DMS53 treated with DMSO at 0.1 percent for 48 hours (cell line): ENCODE data around the gene HAUS7.

Experiments
- DNase-seq: peaks from one replicate; lab custom pipeline; 2025; ENCODE audit not compliant: unreplicated experiment; lab: John Stamatoyannopoulos, UW

The HAUS7 gene

DNA sequence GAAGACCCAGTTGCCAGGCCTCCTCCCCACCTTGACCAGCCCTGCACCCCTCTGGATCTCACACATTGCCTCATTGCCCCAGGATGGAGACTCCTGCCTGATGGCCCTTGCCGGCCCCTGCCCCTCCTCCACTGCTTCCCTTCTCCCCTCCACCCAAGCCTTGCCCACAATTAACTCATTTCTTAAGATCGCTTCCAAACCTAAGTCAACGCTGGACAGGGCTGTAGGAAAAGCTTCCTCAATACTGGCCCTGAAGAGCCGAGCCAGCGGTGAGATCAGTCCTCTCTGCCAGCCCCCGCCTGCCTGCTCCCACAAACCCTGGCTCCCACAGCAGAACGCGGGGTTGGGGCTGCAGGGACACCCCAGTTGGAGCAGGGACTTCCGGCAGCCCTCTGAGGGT is 7.5 kb upstream of the HAUS7 start:
- no peak for DNase-seq

DNA sequence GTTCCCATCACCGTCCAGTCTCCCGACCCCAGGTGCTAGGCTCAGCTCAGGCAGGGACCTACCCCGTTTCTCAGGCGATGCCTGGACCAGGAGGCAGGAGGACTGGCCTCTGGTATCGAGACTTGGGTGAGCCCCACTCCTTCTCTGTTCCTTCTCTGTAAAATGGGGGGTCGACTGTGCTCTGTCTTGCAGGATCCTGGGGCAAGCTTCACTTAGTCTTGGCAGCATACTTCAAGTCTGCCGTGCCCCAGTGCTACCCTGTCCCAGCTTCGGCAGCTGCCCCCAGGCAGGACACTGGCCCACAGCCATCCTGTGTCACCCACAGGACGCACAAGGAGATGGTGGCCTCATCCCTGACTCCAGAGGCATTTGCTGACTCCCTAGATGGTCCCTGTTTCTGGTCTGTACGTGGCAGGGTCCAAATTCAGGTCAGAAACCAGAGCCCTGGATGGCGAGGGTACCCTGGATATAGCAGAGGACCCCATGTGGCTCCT is 7.0 kb upstream of the HAUS7 start:
- no peak for DNase-seq

- no peak for DNase-seq
These were observed 6.4 kb upstream of the HAUS7 start for GRCh38 chrX:153476666-153477363.

GRCh38 chrX:153475751-153476281 is 5.4 kb upstream of the HAUS7 start:
- DNase-seq = no peak

- no peak for DNase-seq
These were observed 4.9 kb upstream of the HAUS7 start for GRCh38 chrX:153475271-153475670.

GRCh38 chrX:153474718-153475117 is 4.3 kb upstream of the HAUS7 start:
- no peak for DNase-seq

- no peak for DNase-seq
These were observed 3.9 kb upstream of the HAUS7 start for GRCh38 chrX:153474266-153474665.

- DNase-seq = no peak
These were observed 2.8 kb upstream of the HAUS7 start for GRCh38 chrX:153473126-153473525.

DNA sequence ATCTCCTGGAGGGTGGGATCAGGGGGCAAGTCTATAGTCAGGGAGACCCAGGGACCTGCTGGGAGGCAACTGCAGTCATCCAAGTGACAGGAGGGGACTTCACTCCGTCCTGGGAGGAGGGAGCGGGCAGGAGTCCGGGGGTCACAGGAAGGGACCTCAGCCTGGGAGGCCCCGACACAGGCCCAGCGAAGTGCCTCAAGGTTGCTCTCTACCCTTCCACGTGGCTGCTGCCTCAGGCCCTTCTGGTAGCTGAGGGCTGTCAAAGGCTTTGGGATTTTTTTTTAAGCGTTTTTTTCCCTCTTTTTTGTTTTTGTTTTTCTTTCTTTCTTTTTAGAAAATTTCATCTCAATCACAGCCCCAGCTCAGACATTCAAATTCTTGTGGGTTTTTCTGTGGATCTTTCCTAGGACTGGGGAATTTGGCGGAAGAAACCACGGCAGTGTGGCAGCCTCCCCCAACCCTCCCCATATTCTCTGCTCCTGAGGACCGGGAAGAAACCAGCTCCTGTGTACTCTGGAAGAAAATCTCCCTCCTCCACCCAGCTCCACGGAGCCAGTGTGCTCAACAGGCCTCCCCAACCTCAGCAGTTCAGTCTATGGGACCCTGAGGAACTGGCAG is 1.4 kb upstream of the HAUS7 start:
- no peak for DNase-seq

- DNase-seq = no peak
These were observed 465 bp downstream of the HAUS7 start for GRCh38 chrX:153469811-153470410.

GRCh38 chrX:153468008-153468580 is 2.3 kb downstream of the HAUS7 start:
- no peak for DNase-seq

DNA sequence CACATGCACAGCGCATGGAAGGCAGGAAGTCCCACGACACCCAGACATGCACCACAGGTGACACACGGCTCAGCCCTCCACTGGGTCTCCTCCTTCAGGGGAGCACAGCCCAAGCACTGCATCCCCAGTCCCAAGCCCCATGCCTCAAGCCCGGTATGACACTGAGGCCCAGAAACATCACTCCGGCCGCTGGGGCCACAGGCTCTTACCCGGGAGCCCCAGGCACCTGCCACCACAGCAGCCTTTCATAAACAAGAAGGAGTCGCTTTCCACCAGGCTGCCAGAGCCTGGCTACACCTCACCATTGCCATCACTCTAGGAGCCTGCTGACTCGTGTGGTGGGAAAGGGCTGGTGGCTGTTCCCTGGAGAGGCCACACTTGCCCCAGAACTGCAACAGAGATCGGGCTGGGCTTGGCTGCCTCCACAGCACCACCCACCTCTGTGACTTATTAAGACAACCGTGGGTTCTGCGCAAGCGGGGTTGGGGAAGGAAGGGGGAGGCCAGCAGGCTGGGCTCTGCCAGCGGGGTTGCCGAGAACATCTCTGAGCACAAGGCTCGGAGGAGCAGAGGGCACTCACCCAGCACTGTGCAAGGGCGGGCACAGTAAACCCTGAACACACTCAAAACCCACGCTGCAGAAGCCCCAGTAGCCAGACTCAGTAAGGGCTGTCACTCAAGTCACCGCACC is 4.5 kb downstream of the HAUS7 start:
- DNase-seq = no peak

DNA sequence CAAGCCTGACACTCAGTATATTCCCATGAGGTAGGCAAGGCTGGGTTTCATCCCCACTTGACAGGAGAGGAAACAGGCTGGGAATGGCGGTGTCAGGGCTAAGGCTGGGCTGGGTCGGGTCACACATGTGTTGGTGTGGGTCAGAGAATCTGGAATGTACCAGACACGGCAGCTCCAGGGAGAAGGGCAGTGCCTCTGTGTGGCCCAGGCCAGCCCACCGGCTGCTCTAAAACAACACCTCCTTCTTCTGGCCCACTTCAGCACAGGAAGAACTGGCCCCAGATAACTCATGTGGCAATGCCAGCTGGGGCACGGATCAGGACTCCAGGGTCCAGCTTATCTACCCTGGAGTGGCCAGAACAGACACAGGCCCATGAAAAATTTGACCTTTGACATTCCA is 6.3 kb downstream of the HAUS7 start:
- no peak for DNase-seq

DNA sequence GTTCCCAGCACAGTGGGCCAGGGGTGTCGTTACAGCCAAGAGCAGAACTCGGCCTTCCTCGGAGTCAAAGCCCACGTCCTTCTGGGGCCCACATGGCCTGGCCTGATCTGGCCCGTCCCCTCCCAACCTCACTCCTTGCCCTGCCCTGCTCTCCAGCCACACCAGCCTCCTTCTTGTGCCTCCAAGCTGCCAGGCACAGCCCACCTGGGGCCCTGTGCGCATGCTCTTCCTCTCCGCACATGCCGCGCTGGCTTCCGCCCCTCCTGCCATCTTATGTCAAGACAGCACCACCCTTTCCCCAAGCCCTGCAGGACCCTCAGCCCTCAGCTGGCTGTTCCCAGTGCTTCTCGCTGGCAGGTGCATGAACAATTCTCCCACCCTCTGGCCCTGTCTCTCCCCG is 6.8 kb downstream of the HAUS7 start:
- no peak for DNase-seq

- no peak for DNase-seq
These were observed 7.3 kb downstream of the HAUS7 start for GRCh38 chrX:153463031-153463430.

- DNase-seq = no peak
These were observed 8.1 kb downstream of the HAUS7 start for GRCh38 chrX:153462291-153462690.

DNA sequence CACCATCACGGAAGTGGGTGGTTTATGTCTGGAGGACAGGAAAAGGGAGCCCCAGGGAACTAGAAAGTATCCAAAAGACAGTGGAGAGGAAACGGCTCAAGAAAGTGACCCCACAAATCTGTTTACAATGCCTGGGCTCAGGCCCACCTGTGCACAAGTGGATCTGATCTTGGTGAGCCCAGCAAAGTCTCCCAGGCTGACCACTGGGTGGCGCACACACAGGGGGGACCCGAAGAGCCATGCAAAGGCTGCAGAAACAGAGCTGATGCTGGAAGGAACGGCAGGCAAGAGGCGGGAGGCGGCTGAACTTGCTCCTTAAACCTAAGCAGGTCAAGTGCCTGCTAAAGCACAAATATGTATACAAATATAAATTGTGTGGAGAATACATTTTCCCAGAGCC is 9.6 kb downstream of the HAUS7 start:
- no peak for DNase-seq

- no peak for DNase-seq
These were observed 10.4 kb downstream of the HAUS7 start for GRCh38 chrX:153459986-153460385.

- DNase-seq = no peak
These were observed 11.9 kb downstream of the HAUS7 start for GRCh38 chrX:153458476-153458875.

GRCh38 chrX:153457827-153458466 is 12.4 kb downstream of the HAUS7 start:
- no peak for DNase-seq
